SKM-1 treated with dmso at 0.1 percent for 144 hours (cell line): ENCODE data around the gene DNAH10.

Experiments used
- DNase-seq: peaks from one replicate; lab custom pipeline; 2025; ENCODE audit not compliant: unreplicated experiment; lab: John Stamatoyannopoulos, UW

The DNAH10 gene

DNA sequence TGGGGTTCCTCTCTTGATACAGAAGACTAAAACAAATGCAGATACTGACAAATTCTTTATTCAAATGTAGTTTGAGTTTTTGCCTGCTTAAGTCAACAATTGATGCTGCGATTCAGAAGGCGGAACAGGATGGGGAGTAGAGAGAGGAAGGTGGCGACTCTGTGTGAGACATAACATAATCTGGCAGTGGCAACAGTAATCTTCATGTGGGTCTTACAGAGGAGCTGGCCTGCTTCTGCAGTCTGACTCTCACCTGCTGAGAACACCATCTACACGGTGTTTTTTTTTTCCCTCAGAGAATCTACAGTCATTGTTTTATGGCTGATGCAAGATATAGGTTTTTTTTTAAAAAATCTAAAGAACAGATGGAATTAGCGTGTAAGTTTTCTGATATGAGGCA is 200.4 kb downstream of the DNAH10 start:
- no peak for DNase-seq

DNA sequence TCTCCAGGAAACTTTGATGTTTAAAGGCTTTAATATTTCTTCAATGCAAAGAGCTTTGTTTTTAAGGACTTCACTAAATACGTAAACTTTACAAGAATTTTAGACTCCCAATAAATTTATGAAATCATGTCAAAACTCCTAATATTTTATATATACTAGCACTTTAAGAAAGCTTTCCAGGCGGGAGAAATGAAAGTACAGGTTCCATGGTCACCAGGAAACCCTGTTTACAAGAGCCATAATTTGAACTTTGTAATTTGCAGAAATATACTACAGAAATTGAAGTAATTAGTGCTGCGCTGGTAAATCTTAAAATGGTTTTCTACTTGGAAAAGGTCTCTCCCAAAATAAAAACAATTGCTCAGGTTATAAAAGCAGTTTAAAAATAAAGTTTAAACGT is 201.7 kb downstream of the DNAH10 start:
- no peak for DNase-seq

DNA sequence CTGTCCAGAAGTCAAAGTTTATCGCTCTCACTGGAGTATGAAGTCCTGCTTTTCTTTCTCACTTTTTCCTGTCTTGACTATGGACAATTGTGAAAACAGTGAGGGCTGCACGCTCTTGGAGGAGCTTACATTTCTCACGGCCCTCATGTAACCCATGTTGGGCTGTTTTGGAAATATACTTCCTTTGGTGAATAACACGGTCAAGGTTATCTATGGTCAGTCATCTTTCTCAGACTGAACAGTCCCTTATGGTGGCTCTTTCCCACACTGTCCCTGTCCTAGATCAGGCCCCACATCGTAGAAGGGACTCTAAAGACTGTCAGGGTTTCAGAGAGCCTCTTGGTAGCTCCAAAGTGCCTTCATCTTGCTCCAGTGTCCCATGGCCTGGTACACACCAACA is 203.3 kb downstream of the DNAH10 start:
- DNase-seq, result no peak

DNA sequence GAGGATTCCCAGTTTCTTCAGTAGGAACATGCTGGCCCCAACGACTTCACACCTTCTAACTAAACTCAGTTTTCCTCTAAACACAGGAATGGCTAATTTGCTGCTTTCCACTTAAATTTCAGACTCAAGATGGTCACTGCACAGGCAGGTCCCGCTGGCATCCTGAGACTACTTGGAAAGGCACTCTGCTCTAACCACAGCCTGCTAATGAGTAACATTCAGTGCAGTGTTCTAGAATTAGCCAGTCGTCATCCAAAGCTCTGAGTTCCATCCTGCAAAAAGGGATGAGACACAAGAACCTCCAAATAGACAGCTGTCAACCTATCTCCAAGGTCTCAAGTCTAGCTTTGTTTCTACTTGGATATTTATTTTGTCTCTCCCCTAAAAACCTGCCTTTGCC is 204.5 kb downstream of the DNAH10 start:
- DNase-seq, result no peak

DNA sequence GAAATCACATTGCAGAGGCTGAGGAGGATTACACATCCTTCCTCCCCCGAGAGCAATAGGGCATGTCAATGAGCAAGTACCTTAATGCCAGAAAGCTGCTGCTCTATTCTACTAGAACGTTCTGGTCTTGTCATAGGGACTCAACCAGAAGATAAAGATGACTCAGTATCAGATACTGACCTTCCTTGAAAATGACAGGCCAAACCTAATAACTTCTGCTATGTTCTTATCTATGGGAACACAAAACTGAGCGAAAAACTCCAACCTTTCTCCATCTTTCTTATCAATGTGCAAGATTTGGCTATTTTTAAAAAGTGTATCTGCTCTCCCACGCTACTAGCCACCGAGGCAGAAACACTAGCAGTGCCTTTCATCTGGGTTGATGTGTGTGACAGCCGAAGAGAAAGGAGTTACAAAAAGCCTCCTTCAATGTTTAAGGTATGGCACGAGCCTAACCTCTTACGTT is 205.1 kb downstream of the DNAH10 start:
- DNase-seq, result no peak

DNA sequence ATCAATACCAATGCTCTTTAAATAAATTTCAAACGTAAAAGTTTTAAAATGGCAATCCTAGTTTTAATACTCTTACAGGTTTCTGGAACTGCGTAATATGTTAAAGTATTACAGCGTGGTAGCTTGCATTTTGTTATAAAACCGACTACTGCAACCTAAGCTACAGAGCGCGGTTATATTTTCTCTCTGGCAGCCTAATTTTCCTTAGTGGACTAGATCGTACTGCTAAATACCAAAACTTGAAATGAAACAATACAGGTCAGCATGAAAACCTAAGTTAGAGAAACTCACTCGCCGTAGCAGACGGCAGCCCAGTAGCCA is 209.3 kb downstream of the DNAH10 start:
- no peak for DNase-seq

DNA sequence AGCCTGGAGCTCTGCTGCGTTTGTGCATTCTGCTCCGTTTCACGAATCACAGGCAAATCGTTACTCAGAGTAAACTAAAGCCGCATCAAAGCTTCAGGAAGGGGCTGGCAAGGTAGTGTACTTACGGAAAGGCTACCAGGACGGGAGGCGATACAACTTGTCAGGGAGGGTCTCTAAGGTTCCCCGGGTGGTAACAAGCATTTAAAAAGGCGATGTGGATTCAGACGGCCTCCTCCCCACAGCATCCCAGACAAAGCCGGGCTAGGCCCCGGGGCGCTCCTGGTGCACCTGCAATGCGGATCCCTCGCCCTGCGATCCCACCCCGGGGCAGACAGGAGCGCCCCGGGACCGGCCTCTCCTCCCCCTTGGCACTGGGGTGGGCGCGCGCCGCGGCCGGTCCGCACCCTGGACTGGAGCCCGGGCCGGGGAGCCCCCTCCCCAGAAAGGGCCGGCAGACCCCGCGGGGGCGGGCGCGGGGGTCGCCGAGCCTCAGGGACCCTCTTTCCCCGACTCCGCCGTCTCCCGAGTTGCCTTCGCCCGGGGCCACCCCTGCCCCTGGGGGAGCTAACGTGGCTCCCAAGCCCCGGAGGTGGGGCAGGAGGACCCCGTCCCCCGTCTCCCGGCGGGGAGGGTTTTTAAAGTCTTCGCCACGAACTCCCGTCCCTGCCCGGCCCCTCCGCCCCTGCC is 209.8 kb downstream of the DNAH10 start:
- no peak for DNase-seq

DNA sequence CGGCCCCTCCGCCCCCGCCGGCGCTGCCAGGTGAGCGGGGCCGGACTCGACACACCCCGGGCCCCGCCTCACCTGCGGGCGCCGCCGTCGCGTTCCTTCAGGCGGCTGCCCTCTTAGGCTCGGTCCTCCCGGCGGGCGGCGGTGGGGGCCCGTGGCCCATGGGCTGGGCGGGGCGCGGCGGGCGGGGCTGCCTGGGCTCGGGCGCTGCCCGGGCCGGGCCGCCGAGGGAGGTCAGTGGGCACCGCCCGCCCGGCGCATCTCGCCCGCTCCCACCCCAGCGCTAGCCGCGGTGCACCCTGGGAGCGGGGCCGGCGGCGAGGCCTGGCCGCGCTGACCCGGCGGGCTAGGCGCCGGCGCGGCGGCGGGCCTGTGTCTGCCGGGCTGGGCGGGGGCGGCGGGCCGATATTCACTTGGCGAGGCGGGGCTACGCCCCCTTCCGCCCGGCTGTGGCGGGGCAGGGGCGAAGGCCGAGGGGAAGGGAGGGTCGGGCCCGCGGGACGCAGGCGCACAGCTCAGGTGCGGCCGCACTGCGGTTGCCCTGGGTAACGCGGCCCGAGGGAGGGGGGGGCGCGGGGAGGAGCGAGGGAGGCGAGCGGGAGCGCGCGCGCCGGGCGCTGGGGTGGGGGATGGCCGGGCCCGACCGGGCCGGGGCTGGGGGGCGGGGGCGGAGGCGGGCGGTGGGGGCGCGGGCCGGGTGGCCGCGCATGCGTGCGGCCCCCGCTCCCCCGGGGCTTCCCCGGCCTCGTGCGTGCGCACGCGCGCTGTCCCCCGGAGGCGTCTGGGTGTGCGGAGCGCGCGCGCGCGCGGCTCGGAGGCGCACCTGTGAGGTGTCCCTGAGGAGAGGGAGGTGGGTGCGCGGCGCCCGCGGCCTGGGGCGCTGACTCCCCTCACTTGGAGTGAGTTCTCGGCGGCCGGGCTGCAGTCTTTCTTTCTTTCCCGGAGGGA is 210.6 kb downstream of the DNAH10 start, which contains the start of the genes CCDC92 and ZNF664:
Gene CCDC92, minus strand, starts transcription at position 375 of the 945 bp plus-strand sequence. CDS start 28,526 bp downstream, outside the sequence.
Gene ZNF664, plus strand, starts transcription at position 759 of the 945 bp plus-strand sequence. CDS start 38,930 bp downstream, outside the sequence.
- peak; percentile 41 for DNase-seq

DNA sequence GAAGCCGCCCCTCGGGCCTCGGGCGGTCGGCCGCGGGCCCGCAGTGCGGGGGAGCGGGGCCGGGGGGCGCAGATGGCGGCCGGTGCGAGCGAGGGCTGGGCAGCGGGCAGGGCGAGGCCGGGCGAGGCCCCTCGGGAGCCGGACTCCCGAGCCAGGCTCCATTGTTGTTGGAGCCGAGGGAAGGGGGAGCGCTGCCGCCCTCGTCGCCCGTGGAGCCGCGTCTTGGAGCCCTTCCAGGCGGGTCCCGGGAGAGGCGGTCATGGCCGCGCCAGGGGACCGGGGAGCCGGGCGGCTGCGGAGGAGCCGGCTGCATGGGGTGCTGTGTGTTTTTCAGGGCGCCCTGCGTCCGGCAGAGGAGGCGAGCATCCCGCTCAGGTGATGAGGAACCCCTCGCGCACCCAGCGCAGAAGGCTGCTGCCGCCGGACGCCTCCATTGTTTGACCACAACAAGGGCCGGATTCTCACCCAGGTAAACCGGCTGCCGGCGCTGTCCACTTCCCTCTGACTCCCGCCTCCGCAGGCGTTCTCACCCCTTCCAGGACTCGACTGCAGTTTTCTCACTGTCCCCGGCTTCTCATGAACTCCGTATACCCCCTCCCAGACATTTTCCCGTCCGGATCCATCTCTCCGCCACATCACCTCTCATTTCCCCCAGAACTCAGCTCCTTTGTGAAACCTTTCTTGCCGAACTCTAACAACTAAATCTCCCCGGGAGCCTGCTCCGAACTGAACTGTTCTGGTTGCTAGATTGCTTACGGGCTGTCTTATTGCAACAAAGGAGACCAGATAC is 211.6 kb downstream of the DNAH10 start:
- no peak for DNase-seq

DNA sequence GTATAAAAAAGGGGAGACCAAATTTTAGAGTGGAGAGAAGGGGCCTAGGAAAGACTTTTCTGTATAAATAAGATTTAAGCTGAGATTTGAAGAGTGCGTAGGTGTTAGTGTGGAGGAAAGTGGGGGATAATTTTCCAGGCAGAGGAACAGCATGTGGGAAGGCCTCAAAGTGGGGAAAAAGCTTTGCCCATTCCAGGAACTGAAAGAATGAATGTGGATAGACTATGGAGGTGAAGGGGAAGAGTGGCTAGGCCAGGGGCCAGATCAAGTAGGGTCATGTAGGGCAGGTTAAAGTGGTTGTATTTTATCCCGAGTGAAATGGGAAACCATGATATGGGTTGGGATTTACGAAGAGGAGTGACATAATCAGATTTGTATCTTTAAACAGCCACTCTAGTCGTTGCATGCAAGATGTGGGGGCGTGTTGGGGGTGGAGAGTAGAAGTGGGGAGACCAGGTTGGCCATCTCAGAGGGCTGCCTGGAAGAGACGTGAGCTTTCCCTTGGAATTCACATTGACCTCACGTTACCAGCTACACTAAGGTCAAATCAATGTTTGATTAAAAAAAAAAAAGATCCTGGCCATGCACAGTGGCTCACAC is 214.2 kb downstream of the DNAH10 start:
- no peak for DNase-seq

DNA sequence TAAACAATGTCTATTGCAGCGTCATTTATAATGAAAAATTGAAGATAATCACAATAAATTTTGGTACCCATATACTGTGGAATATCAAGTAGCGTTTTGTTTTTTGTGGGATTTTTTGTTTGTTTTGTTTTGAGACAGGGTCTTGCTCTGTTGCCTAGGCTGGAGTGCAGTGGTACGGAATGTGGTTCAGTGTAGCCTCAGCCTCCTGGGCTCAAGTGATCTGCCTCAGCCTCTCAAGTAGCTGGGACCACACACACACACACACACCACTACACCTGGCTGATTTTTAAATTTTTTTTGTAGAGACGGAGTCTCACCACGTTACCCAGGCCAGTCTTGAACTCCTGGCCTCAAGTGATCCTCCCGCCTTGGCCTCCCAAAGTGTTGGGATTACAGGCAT is 217.5 kb downstream of the DNAH10 start:
- no peak for DNase-seq

DNA sequence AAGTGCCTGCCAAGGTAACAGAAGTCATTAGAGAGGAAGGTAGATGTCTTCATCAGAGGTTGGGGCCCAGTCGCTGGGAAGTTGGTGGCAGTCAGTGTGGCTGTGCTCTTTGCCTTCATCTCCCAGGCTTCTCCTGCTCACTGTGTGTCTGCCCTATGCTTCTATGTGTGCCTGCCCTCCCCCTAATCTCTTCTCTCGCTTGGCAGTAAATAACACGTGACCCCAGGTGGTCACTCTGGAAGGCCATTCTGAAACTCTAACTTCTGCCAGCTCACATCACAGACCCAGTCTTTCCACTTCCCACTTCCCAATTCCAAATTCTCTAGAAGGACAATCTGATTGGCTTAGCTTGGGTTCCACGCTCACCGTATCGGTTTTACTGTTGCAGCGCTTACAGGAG is 220.2 kb downstream of the DNAH10 start:
- DNase-seq, result no peak

DNA sequence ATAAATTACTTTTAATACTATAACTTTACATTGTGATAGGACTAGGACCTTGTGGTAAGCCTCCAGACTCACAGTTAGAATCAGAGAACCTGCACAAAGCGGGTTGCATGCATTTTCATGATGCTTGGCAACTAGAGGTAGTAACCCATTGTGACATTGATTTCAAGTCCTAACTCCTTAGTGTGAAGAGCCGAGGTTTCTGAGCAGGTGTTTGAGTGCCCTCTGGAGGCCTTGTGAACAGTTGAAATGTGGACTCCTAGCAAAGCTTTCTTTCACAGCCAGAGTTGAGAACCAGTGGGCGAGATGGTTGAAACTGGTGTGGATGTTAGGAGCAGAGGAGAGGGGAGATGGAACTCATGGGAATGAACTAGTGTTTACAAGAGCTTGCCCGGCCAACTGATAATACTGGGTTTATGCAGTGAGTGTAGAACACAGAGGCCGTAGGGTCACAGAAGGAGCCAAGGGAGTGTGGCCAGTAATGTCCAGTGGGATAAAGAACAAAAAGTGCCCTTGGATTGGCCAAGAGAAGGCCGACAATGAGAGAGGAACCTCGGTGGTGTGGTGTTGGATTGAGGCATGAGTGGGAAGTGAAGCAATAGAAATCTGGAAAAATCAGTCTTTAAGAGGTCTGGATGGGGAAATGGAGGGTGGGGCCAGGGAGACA is 221.9 kb downstream of the DNAH10 start:
- peak; percentile 17 for DNase-seq

DNA sequence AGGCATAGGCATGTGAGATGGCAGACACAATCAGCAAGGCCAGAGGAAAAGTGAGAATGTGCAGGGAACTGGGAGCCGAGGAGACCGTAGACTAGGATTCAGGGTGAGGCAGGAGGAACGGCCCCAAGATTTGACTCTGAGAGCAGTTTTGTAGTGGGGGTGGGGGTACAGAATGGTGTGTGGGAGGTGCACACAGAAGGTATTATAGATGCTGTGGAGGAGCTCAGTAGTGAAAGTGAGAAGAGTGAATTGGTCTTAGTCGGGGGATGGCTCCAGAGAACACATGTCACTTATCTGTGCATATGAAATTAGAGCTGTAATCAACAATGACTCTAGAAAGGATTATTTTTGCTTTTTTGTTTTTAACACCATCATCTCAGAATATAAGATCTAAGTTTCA is 222.8 kb downstream of the DNAH10 start:
- DNase-seq, result no peak
